A549 treated with DMSO at 1 μM for 4 hours (cell line): Measurements from ENCODE around the gene LRRC2. TPM values are rescaled to one million over a fixed set of nuclear protein-coding genes. Genes with fewer than 3 reads are reported as not detected.

Experiments used
- total RNA-seq: library from RNA; stranded (reverse); fragments of 200-300 nt; extraction: Qiagen RNA extraction; gene quantifications from 5 replicates; pipeline ENCODE4 v1.2.3, GENCODE V29; 2022; ENCODE audit warnings: low read depth

LRRC2 gene
- 0.04 TPM in 1 of 5 replicates, not detected in the others for total RNA-seq

GRCh38 chr3:46566040-46566641 lies at the start of gene LRRC2:
Gene LRRC2 (minus strand): TSS chr3:46566302. CDS start chr3:46551591, 14,711 bp downstream.

GRCh38 chr3:46612324-46612723 lies 46.2 kb upstream of the LRRC2 start, which contains the start of gene FAM240A:
Gene FAM240A (plus strand): TSS chr3:46612525. CDS start chr3:46612684, 159 bp downstream.

GRCh38 chr3:46497556-46498265 lies 68.4 kb downstream of the LRRC2 start, which contains the start of gene RTP3:
Gene RTP3 (plus strand): TSS chr3:46497976. CDS start chr3:46498063, 87 bp downstream.

Other genes with a start within 250 kb of the LRRC2 start
- not detected in 5 replicates for gene CCR2, start 212.2 kb downstream of the LRRC2 start, total RNA-seq
- not detected in 5 replicates for gene CCR5, start 195.4 kb downstream of the LRRC2 start, total RNA-seq
- gene CCRL2, start 159.0 kb downstream of the LRRC2 start, total RNA-seq = 0.15 to 0.38 TPM (median 0.17 TPM) in 5 replicates
- gene LTF, start 101.4 kb downstream of the LRRC2 start, total RNA-seq = not detected in 5 replicates
- not detected in 5 replicates for gene RTP3, start 68.3 kb downstream of the LRRC2 start, total RNA-seq
- not detected in 5 replicates for gene FAM240A, start 46.2 kb upstream of the LRRC2 start, total RNA-seq
- 6.1 to 7.2 TPM (median 6.8 TPM) in 5 replicates for gene ALS2CL, start 127.4 kb upstream of the LRRC2 start, total RNA-seq
- gene TMIE, start 135.1 kb upstream of the LRRC2 start, total RNA-seq = 0.07 to 0.30 TPM (median 0.16 TPM) in 5 replicates
- not detected in 5 replicates for gene PRSS50, start 151.6 kb upstream of the LRRC2 start, total RNA-seq